Measurements from ENCODE around the gene GRID1.

GRCh38 chr10:86388119-86388704 is 21.6 kb upstream of the GRID1 start:
- TF ChIP-seq CTCF (IDR thresholded peaks at IDR 0.05 in 8 of 11, conservative IDR thresholded peaks at IDR 0.05 in 3 of 11) = no peak
- no peak for TF ChIP-seq POLR2A (IDR thresholded peaks at IDR 0.05)
- TF ChIP-seq POLR2AphosphoS5 (IDR thresholded peaks at IDR 0.05) = no peak
